Measurements from ENCODE around the gene SPOCD1.

SPOCD1 gene

DNA sequence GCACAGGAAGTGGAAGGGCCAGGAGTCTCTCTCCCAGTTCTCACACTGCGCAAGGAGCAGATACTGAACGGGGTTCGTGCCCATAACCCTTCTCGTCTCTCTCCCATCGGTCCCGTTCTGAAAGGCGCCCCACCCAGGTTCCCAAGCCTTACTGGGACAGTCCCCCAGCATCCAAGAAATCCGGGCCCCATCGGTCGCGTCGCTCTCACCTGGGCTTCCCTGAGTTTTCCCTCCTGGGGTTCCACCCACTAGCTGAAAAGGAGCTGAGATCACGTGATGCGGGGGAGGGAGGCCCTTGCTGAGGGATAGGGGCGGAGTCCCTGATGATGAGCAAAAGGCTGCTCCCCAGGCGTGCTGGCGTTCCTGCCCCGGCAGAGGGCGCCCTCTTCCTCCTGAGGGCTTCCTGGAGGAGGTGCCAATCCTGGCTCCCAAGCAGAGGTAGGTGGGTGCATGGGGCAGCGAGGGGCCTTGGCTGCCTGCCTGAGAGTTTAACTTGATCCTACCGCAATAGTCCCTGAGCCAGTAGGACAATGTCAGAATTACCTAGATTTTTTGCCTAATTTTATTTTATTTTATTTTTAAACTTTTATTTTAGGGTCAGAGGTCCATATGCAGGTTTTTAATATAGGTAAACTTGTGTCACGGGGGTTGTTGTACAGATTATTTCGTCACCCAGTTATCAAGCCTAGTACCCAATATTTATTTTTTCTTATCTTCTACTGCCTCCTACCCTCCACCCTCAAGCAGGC, at the start of gene SPOCD1:
SPOCD1 (minus strand) TSS at position 271 of the 749 bp plus-strand sequence. CDS start 689 bp downstream, outside the sequence.
- FAIRE-seq (no peak), DNase-seq (ENCODE audit: insufficient read length, low spot score) (peak; percentile 67)

DNA sequence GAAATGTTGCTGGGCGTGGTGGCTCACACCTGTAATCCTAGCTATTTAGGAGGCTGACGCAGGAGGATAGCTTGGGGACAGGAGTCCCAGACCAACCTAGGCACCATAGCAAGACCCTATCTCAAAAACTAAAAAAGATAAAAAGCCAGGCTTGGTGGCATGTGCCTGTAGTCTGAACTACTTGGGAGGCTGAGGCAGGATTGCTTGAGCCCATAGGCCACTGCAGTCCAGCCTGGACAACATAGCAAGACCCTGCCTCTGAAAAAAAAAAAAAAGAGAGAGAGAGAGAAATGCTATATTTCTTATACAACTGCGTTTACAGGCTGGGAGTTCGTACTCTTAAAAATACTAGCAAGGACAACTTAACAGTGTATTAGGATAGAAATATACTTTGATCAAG, 46.2 kb upstream of the SPOCD1 start:
- FAIRE-seq (no peak), DNase-seq (ENCODE audit: insufficient read length, low spot score) (no peak)

DNA sequence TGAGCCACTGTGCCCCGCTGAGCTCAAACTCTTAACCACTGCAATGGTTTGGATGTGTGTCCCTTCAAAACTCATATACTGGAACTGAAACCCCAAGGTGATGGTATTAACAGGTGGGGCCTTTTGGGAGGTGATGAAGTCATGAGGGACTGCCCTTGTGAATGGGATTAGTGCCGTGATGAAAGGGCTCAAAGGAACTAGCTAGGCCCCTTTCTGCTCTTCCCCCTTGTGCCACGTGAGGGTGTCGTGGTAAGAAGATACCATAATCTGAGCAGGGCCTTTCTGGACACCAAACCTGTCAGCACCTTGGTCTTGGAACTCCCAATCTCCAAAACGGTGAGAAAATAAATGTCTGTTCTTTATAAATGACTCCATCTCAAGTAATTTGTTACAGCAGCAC, 45.5 kb upstream of the SPOCD1 start:
- FAIRE-seq (no peak), DNase-seq (ENCODE audit: insufficient read length, low spot score) (no peak)

DNA sequence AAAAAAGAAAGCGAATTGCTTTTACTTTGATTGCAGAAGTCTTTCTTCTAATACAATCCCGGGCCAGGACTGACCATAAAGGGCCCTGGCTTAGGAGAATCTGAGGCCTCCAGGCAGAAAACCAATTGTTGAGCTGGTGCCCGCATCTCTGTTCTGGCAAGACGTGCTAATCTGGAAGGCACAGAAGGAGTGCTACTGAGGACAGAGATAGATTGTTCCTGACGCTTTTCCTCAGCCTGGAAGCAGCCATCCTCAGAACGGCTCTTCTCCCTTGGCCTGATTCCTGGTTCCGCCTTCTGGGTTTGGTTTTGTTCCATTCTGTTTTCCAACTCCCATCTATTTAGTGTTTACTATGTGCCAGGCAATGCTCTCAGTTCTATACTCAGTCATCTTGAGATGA, 44.8 kb upstream of the SPOCD1 start:
- FAIRE-seq: no peak

DNA sequence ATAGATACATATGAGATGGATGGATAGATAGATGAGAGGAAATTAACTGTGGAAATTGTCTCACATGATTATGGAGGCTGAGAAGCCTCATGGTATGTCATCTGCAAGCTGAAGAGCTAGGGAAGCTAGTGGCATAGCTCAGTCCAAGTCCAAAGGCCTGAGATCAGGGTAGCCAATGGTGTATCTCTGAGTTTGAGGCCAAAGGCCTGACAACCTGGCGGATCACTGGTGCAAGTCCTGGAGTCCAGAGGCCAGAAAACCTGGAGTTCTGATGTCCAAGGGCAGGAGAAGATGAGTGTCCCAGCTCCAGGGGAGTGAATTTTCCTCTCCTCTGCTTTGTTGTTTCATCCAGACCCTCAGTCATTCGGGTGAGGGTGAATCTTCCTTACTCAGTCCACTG, 43.9 kb upstream of the SPOCD1 start:
- DNase-seq (ENCODE audit: insufficient read length, low spot score) (no peak), FAIRE-seq (no peak)

More for the DNA sequence above, 44.8 kb upstream of the SPOCD1 start:
- DNase-seq (ENCODE audit: insufficient read length, low spot score): no peak

DNA sequence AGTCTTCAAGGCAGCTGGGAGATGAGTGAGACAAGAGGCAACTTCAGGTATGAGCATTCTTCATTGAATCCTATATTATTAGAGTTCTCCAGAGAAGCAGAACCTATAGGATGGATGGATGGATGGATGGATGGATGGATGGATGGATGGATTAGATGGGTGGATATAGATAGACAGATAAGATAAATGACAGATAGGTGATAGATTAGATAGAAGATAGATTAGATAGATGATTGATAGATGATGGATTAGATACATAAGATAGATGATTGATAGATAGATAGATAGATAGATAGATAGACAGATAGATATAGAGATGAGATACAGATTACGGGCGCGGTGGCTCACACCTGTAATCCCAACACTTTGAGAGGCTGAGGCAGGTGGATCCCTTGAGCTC, 43.2 kb upstream of the SPOCD1 start:
- no peak for FAIRE-seq
- DNase-seq (ENCODE audit: insufficient read length, low spot score): no peak

DNA sequence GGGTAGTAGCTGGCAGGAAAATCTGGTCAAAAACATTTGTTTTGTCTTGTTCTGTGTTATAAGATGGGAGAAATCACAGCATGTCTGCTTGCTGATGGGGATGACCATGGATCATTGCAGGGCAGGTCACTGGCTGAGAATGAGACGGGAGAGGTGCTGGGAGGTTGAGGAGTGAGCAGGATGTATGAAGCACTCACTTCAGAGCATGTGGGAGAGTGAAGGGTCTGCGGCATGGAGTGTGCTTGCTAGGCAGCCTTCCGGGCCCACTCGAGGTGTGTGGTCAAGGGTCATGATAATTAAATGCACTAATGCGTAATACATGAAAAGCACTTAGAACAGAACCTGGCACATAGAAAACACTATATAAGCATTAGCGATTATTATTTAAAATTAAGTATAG, 42.0 kb upstream of the SPOCD1 start:
- no peak for FAIRE-seq
- DNase-seq (ENCODE audit: insufficient read length, low spot score): no peak

DNA sequence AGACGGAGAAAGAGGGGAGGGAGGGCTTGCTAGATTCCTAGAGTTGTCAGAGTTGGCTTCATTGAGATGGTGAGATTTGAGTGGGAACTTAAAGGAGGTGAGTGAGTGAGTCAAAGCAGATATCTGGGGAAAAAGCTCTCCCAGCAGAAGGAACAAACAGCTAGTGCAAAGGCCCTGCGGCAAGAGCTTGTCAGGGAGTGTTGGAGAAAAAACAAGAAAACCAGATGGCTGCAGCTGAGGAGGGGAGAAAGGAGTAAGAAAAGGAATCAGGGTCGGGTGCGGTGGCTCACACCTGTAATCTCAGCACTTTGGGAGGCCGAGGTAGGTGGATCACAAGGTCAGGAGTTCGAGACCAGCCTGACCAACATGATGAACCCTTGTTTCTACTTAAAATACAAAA, 40.3 kb upstream of the SPOCD1 start:
- FAIRE-seq: no peak

DNA sequence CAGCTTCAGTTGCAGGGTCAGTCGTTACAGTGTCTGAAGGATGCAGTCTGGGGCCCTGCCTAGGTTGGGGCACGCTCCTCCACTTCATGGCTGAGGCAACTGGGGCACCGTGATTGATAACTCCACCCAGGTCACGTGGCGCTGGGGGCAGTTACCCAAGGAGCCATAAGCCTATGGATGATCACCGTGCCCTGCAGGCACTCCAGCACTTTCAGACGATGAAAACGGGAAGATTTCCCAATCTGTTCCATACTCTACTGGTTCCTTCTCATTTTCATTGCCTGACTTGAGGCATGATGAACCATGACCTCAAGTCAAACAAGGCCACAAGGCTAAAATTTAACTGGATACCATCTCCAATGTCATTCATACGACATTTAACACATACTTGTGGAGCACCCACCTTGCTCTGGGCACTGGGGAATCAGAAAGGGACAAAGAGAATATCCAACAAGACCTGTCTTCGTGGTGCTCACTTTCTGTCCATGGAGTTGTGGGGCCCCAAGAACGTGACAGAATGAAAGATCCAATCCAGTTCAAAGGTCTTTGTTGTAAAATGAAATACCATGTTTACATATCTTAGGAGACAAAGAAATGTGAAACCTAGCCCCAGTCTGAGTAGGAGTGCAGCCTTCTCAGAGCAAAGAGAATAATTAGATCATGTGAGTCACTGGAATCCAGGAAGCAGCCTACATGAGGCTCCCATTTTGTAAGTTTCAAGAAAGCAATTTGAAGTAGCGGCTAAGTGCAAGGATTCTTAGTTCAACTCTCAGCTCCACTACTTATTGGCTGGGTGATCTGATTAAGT, 39.4 kb upstream of the SPOCD1 start:
- DNase-seq (ENCODE audit: insufficient read length, low spot score) (peak; percentile 50), FAIRE-seq (peak; percentile 36)

More for the DNA sequence above, 40.3 kb upstream of the SPOCD1 start:
- no peak for DNase-seq (ENCODE audit: insufficient read length, low spot score)

DNA sequence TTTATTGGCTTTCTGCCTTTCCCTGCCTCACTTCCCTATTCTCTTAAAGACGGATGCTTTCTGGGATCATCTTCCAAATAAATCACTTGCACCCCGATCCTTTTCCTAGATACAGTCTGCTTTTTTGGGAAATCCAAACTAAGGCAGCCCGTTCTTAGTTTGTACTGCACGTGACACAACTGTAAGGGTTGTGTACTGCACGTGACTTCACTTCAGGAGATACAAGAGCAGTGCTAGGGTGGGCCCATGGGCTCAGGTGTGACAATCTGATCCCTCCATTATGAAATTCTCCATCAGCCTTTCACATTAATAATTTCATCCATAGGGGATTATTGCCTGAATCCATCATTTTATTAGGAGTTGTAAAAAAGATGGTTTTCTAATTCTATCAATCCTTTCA, 33.8 kb upstream of the SPOCD1 start:
- no peak for DNase-seq (ENCODE audit: insufficient read length, low spot score)
- FAIRE-seq: no peak

DNA sequence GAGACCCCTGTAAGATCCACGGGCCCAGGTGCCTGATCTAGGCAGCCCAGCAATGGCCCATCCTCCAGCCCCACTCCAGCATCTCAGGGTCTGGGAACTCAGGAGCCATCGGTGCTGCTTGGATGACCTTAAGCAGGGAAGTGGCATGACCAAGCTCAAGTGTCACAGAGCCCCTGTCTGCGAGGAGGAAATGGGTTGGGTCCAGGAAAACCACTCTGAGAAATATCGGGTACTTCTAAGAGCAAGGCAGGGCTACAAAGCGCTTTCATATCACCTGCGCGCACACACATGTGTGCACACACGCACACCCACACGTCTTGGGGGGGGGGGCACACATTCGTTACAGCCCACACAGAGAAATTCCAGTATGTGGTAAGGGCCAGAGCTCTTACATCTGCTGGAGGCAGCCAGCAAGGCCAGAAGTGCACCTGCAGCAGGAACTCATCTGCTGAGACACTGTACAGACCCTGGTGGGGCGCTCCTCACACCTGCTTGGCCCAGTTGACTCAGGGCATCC, 32.6 kb upstream of the SPOCD1 start:
- FAIRE-seq: no peak
- DNase-seq (ENCODE audit: insufficient read length, low spot score): no peak

DNA sequence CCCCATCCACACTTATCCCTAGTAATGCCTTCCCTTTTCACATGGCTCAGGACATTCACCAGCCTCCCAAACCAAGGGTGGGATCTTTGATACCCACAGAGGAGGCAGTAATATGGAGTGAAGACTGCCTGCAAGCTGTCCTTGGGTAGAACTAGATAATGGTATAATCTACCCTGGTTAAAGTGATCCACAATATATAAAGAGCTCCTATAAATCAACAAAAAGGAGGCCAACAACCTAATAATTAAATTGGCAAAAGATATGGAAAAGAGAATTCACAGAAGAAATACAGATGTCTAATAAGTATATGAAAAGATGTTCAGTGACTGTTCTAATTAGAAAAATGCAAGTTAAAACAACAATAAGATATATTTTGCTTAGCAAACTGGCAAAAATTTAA, 30.7 kb upstream of the SPOCD1 start:
- no peak for FAIRE-seq
- no peak for DNase-seq (ENCODE audit: insufficient read length, low spot score)

DNA sequence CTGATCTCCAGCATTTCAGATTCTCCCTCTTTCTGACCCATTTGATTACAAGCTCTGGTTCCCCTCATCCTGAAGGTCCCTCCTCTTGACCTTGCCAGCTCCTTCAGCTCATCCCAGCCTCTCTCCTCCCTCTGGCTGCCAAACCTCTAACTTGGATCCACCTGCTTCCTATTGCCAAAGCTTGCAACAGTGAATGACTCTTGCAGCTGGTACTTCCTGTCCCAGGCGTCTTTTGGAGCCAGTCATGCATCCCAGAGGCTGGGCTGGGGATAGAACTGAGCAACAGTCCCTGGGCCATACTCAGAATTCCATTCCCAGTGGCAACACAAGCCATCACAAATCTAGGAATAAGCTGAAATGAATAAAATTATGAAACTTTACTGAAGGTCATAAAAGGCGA, 27.7 kb upstream of the SPOCD1 start:
- DNase-seq (ENCODE audit: insufficient read length, low spot score): peak; percentile 32
- no peak for FAIRE-seq

DNA sequence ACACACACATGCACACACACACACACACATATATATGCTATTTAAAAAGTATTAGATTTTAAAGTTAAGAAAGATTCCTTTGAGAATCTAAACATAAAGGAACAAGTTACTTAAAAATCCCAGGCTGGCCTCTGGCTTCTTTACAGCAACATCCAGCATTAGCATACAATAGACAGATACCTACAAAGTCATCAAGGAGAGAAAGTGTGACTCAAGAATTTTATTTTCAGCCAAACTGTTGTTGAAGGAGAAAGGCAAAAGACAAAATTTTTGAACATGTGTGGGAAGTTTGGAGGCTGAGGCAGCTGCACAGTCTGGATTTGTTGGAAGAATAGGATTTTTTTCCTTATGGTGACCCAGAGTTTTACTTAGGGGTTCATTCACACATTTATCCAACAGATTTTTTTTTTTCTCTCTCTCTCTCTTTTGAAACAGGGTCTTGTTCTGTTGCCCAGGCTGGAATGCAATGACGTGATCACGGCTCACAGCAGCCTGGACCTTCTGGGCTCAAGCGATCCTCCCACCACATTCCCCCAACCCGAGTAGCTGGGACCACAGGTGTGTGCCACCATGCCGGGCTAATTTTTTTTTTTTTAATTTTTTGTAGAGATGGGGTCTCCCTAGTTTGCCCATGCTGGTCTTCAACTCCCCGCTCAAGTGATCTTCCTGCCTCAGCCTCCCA, 24.0 kb upstream of the SPOCD1 start:
- DNase-seq (ENCODE audit: insufficient read length, low spot score): no peak
- FAIRE-seq: no peak

DNA sequence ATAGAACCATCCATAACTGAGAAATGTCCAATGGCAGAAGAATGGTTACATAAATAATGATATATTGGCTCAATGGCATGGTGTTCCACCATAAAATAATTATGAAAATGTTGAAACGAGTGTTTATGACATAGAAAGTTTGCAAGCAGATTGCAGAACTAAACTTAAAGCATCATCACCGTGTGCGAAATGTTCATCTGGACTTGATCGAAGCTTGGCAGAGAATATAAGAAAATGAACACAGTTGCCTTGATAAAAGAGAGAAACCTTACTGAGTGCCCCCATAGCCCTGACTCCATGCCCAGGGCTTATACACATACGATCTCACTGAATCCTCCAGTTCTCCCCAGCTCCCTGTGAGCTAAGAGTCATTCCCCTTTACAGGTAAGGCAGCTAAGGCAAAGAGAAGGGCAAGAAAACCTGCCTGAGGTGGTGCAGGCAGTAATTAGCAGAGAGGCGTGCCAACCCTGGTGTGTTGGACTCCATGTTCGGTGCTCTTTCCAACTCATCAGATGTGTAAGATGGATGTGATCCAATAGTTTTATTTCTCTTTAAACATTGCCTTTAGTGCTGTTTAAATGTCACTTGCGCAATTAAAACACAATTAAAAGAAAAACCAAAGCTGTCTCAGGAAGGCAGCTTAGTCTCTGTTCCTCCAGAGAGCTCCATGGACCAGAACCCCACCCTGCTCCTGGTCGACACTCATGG, 21.8 kb upstream of the SPOCD1 start:
- no peak for DNase-seq (ENCODE audit: insufficient read length, low spot score)
- FAIRE-seq: no peak

DNA sequence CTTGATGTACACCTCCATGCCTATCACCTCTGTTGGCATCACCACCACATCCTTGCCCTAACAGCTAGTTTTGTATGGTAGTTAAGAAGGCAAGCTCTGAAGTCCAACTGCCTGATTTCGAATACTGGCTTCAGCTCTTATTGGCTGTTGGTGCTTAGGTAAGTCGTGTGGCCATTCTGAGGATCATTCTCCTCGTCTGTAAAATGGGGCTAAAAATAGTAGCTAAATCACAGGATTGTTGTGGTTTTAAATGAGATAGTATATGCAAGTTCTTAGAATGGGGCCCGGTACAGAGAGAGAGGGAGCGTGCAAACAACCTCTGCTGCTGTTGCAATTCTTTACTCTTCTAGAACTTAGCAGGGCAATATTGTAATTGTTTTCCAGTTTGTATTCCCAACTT, 20.8 kb upstream of the SPOCD1 start:
- FAIRE-seq: no peak
- DNase-seq (ENCODE audit: insufficient read length, low spot score): no peak

DNA sequence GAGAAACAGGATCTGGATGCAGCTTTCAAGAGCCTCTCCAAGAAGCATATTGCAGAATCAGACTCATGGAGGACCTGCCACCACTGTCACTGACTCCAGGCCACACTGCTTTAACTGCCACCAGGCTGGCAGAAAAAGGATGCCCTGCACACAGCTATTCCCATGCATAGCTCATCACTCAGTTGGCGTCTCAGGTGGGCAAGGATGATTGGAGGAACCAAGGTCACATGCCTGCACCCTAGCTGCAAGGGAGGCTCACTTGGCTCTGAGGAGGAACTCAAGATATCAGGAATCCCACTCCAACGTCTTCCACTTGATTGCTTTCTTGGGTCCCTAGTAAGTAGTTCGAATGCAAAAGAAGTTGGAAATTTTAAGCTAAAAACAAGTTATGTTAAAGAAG, 19.6 kb upstream of the SPOCD1 start:
- DNase-seq (ENCODE audit: insufficient read length, low spot score): no peak
- no peak for FAIRE-seq

DNA sequence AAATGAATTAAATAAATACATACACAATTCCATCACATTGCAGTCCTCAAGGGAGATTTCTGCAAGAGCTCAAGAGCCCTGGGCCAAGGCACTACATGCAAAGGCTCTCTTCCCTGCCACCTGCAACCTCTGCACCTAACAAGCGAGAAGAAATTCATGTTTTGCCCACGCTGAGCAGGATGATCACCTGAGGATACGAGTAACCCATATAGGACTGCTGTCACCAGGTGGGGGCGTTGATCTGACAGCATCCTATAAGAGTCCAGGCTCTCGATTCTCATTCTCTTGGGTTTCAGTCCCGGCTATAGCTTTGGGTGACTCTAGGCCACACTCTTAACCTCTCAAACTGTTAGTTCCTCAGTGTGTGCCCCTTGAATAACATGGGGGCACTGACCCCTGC, 18.7 kb upstream of the SPOCD1 start:
- DNase-seq (ENCODE audit: insufficient read length, low spot score) (no peak), FAIRE-seq (no peak)

DNA sequence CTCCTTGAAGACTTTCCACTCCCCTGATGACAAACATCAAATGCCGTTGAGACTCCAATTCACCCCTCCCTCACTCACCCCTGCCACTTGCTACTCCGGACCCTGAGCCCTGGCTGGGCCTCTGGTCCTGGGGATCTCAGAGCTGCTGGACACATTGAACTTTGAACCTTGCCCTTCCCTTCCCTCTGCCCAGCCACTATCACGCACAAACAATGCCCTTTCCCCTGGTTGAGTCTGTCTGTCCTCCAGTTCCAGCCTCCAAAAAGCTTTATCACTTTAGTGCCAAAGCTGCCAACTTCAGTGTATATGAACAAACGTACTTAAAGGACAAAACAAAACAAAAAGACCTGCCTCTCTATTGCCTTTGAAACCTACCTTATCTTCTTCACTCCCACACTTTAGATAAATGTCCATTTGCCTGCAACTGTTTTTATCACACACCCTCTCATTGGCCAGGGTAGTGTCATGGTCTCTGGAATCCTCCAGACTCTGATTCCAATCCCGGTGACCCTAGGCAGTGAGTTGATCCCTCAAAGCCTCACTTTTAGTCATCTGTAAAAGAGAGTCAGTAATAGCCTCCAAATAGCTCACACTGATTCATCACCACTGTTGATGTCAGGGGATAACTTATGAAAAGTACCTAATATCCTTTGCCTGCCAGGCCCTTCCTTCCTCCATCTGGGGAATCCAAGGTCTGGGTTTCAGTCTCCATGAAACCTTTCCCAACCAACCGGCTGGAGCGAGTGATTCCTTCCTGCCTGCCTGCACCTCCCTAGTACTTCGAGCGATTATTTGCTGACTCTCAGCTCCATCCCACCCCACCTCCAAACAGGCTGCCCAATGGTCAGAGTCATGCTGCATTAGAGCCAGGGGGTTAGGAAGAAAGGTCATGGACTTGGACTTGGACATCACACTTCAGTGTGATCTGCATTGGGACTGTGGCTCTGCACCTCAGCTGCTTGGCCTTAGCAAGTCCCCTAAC, 15.9 kb upstream of the SPOCD1 start:
- FAIRE-seq (no peak), DNase-seq (ENCODE audit: insufficient read length, low spot score) (no peak)

DNA sequence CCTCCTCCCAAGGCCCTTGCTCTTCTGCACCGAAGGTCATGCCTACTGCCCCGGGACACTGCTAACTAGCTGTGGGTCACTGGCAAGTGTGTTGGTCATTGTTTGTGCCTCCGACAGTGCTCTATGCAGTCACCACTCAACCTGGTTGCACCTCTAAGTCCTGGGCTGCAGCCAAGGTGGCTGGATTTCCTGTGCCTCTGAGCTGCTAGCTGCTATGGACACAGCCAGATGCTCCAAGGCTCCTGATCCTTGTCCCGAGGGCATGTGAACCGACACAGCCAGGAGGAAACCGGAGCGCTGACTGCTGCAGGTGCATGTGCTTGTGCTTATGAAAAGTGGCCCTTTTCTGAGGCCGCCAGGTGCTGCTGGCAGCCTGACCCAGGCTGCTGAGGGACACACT, 14.7 kb upstream of the SPOCD1 start:
- FAIRE-seq (no peak), DNase-seq (ENCODE audit: insufficient read length, low spot score) (no peak)
